Vagina (tissue), 2 donors: ENCODE measurements around the gene HECTD3. TPM values are rescaled to one million over a fixed set of nuclear protein-coding genes. Genes with fewer than 3 reads are reported as not detected.

Experiments used
- DNase-seq, 2 donors: peaks; one replicate each; pipeline ENCODE4 v3.0.0-alpha.2; 2017; ENCODE audit errors: extremely low spot score in 2 of 2
- H3K27ac ChIP-seq: fragments of 200-600 bp; sonication (generic); one replicate; pipeline ENCODE4 v1.5.1; 2019
- H3K27me3 ChIP-seq: fragments of 200-600 bp; sonication (generic); one replicate; pipeline ENCODE4 v1.5.1; 2019
- H3K36me3 ChIP-seq, 2 donors: fragments of 200-600 bp; sonication (generic); one replicate each; pipeline ENCODE4 v1.5.1; 2017 to 2019
- H3K4me1 ChIP-seq: fragments of 200-600 bp; sonication (generic); one replicate; pipeline ENCODE4 v1.5.1; 2019
- H3K4me3 ChIP-seq, 2 donors: fragments of 200-600 bp; sonication (generic); 1 replicate in 1 of 2; 2 replicates in 1 of 2; pipeline ENCODE4 v1.5.1; 2016 to 2019
- H3K9me3 ChIP-seq: fragments of 200-600 bp; sonication (generic); one replicate; pipeline ENCODE4 v1.5.1; 2019
- CTCF ChIP-seq, 3 experiments: fragments of 450-650 bp in 2 of 3; fragments of 200-600 bp in 1 of 3; sonication (generic) in 1 of 3; IDR thresholded peaks; one replicate each; pipeline ENCODE4 v1.5.1; 2017 to 2019; ENCODE audit warnings: antibody characterized with exemption in 3 of 3, mild to moderate bottlenecking in 2 of 3, moderate library complexity in 2 of 3
- POLR2A ChIP-seq, 2 donors: fragments of 450-650 bp; IDR thresholded peaks; one replicate each; pipeline ENCODE4 v1.6.1; 2017; ENCODE audit warnings: antibody characterized with exemption in 2 of 2, mild to moderate bottlenecking in 2 of 2, moderate library complexity in 2 of 2
- POLR2AphosphoS5 ChIP-seq, 2 donors: sonication (generic); formaldehyde crosslinking; IDR thresholded peaks; one replicate each; pipeline ENCODE4 v1.9.0; 2017; ENCODE audit warnings: antibody characterized with exemption in 2 of 2, mild to moderate bottlenecking in 2 of 2, low read depth in 1 of 2; ENCODE audit not compliant: insufficient read depth in 1 of 2
- intact Hi-C: fragments of 100-400 bp; cut with DNase I; formaldehyde crosslinking; loops from one replicate; pipeline ENCODE4 v1.15.1; 2023
- total RNA-seq: library from RNA; depleted of rRNA; stranded (reverse); fragments of >200 nt; gene quantifications from one replicate; pipeline ENCODE4 v1.2.3, GENCODE V29; 2016

HECTD3 gene
- total RNA-seq, 1 donor from 2014 or later: 29.7 TPM

DNA sequence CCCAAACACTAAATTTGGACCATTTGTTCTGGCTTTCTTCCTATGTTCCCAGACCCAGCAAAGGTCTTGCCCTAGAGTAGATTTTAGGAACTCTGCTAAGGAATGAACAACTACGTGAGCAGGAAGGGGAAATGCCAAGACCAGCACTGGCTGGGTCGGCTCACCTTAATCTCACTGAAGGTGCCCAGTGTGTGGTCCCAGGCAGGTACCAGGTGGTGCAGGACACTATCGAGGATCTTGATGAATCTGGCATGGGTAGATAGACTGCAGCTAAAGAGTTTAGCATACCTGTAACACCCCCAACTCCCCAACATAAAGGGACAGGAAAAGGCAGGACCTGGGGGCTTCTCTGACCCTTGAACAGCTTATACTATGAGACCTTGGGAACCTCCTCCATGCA lies 3.0 kb downstream of the HECTD3 start:
- peaks cover 33% of the 10 kb centered on the region for H3K4me1 ChIP-seq
- H3K4me3 ChIP-seq: no peak overlapping the region
- H3K36me3 ChIP-seq: peaks cover 0 to 65% of the 10 kb centered on the region in 2 donors
- intact Hi-C loops: loop anchor here (10.0 kb wide), 1 partner anchor 173 kb away; no protein-coding TSS in a partner anchor
- no peaks in the 10 kb centered on the region for H3K27me3 ChIP-seq
- H3K9me3 ChIP-seq: no peaks in the 10 kb centered on the region
- no peak overlapping the region for H3K27ac ChIP-seq
- DNase-seq: no peak
- TF ChIP-seq CTCF (IDR thresholded peaks at IDR 0.05) (no peak), POLR2A (IDR thresholded peaks at IDR 0.05) (no peak), POLR2AphosphoS5 (IDR thresholded peaks at IDR 0.05; ENCODE audit: insufficient read depth in 1 of 2, low read depth in 1 of 2) (no peak)

GRCh38 chr1:45007311-45007710 lies 3.8 kb downstream of the HECTD3 start:
- intact Hi-C loops: loop anchor here (10.0 kb wide), 1 partner anchor 173 kb away; no protein-coding TSS in a partner anchor
- H3K27me3 ChIP-seq: no peaks in the 10 kb centered on the region
- peaks cover 0 to 65% of the 10 kb centered on the region in 2 donors for H3K36me3 ChIP-seq
- H3K4me1 ChIP-seq: peaks cover 25% of the 10 kb centered on the region
- TF ChIP-seq POLR2AphosphoS5 (IDR thresholded peaks at IDR 0.05; ENCODE audit: insufficient read depth in 1 of 2, low read depth in 1 of 2) (no peak), CTCF (IDR thresholded peaks at IDR 0.05) (no peak), POLR2A (IDR thresholded peaks at IDR 0.05) (no peak)
- no peaks in the 10 kb centered on the region for H3K9me3 ChIP-seq
- no peak overlapping the region for H3K27ac ChIP-seq
- no peak for DNase-seq
- no peak overlapping the region for H3K4me3 ChIP-seq

GRCh38 chr1:45005761-45006160 lies 5.4 kb downstream of the HECTD3 start:
- H3K4me1 ChIP-seq: peaks cover 18% of the 10 kb centered on the region
- TF ChIP-seq CTCF (IDR thresholded peaks at IDR 0.05) (no peak), POLR2A (IDR thresholded peaks at IDR 0.05) (no peak), POLR2AphosphoS5 (IDR thresholded peaks at IDR 0.05; ENCODE audit: insufficient read depth in 1 of 2, low read depth in 1 of 2) (no peak)
- peaks cover 0 to 65% of the 10 kb centered on the region in 2 donors for H3K36me3 ChIP-seq
- H3K4me3 ChIP-seq: no peak overlapping the region
- no peak overlapping the region for H3K27ac ChIP-seq
- H3K27me3 ChIP-seq: no peaks in the 10 kb centered on the region
- H3K9me3 ChIP-seq: no peaks in the 10 kb centered on the region
- intact Hi-C loops: loop anchor here (10.0 kb wide), 1 partner anchor 171 kb away; no protein-coding TSS in a partner anchor
- no peak for DNase-seq

DNA sequence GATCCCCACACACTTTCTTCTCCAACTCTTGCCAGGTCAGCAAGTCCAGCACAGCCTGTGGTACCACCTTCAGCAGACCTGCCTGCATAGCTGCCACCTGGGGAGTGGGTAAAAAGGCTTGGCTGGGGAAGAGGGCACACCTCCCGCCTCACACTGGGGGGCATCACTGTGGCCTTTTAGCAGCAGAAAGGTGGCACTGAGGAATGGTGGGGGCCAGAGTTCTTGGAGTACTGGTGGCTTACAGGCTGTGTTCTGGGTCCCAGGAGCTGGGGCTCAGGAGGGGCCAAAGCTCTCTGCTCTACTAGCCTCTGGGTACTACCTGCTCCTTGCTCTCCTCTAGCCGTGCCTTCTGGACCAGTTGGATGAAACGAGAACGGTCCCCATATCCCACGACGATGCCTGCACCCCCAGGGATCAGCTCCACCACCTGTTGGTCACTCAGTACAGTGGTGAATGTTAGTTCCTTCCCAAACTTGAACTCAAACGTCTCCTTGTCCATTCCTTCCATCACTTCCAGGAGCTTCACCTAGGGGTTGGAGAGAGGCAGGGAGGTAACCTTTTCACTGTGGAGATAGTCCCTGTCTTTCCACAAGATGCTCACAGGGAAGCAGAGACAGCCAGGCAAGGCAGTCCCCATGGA lies 6.7 kb downstream of the HECTD3 start:
- TF ChIP-seq CTCF (IDR thresholded peaks at IDR 0.05) (no peak), POLR2A (IDR thresholded peaks at IDR 0.05) (no peak), POLR2AphosphoS5 (IDR thresholded peaks at IDR 0.05; ENCODE audit: insufficient read depth in 1 of 2, low read depth in 1 of 2) (no peak)
- H3K4me1 ChIP-seq: peaks cover 6% of the 10 kb centered on the region
- no peak for DNase-seq
- no peaks in the 10 kb centered on the region for H3K9me3 ChIP-seq
- intact Hi-C loops: loop anchor here (10.0 kb wide), 1 partner anchor 170 kb away; no protein-coding TSS in a partner anchor
- H3K27ac ChIP-seq: no peak overlapping the region
- no peaks in the 10 kb centered on the region for H3K27me3 ChIP-seq
- H3K36me3 ChIP-seq: peaks cover 0 to 61% of the 10 kb centered on the region in 2 donors
- H3K4me3 ChIP-seq: no peak overlapping the region

- Histone ChIP-seq H3K9me3 (no peaks in the 10 kb centered on the region), H3K27me3 (no peaks in the 10 kb centered on the region), H3K27ac (no peak overlapping the region), H3K4me1 (no peaks in the 10 kb centered on the region), H3K36me3 (peaks cover 0 to 55% of the 10 kb centered on the region in 2 donors), H3K4me3 (no peak overlapping the region)
- TF ChIP-seq CTCF (IDR thresholded peaks at IDR 0.05): no peak
- no peak for TF ChIP-seq POLR2AphosphoS5 (IDR thresholded peaks at IDR 0.05; ENCODE audit: insufficient read depth in 1 of 2, low read depth in 1 of 2)
- TF ChIP-seq POLR2A (IDR thresholded peaks at IDR 0.05): no peak
- intact Hi-C loops: loop anchor here (10.0 kb wide), 1 partner anchor 169 kb away; no protein-coding TSS in a partner anchor
- no peak for DNase-seq
These were observed 7.4 kb downstream of the HECTD3 start for GRCh38 chr1:45003741-45004140.
